ENCODE results near the gene ARRDC3. TPM values are rescaled to one million over a fixed set of nuclear protein-coding genes. Genes with fewer than 3 reads are reported as not detected.
A peak's percentile ranks its signal among the peaks of the same experiment; 100 is the strongest.

Gene ARRDC3, protein sequence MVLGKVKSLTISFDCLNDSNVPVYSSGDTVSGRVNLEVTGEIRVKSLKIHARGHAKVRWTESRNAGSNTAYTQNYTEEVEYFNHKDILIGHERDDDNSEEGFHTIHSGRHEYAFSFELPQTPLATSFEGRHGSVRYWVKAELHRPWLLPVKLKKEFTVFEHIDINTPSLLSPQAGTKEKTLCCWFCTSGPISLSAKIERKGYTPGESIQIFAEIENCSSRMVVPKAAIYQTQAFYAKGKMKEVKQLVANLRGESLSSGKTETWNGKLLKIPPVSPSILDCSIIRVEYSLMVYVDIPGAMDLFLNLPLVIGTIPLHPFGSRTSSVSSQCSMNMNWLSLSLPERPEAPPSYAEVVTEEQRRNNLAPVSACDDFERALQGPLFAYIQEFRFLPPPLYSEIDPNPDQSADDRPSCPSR
- 40.6 TPM for total RNA-seq (ENCODE audit: unreplicated experiment)
- long read RNA-seq, full-length matches to known transcripts, result 1 of 7 reads
- long read RNA-seq, partial matches to known transcripts, result 1 of 7 reads
- long read RNA-seq, other reads (novel, unspliced or antisense), result 5 of 7 reads

DNA sequence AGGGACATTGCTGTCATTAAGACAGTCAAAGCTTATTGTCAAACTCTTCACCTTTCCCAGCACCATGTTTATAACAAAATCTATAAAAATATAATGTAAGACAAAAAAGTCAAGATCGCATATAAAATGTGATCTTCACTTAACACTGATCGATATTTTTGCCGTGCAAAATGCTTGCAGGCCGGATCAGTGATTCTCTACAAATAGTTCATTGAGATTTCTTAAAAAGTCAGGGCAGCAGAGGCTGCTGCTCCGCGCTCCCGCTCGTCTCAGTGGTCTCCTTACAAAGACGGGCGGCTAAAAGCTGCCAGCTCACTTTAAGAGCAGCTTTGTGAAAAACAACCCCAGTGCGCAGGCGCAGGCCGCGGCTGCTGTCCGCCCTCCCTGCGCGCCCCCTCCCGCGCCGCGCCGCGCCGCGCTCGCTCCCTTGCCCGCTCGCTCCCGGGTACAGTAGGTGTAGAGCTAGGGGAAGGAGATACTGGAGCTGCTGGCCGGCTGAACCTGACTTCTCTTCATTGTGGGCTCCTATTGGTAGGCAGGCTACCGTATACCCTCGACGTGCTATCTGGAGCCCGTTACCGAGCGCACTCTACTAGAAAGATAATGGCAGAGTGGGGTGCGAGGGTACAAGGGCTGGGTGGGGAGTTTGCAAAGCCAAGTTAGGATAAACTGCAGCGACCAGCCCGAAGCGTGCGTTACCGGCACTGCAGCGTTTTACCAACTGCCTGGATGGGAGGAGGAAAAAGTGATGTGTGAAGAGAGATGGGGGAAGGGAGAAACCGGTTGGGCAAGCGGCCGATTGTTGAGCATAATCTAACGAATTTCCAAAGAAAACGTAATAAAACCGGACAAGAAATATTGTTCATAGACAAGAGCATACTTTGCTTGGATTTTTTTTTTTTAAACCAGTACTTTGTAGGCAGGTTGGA, at the start of gene ARRDC3:
TSS of gene ARRDC3 (minus strand) at position 291 of the 929 bp plus-strand sequence. CDS start at position 66, 225 bp downstream.
- Mint-ChIP-seq H3K4me1 (ENCODE audit: unreplicated experiment) (peaks cover 17% of the 10 kb centered on the region), H3K36me3 (ENCODE audit: low read depth, unreplicated experiment) (peaks cover 6% of the 10 kb centered on the region), H3K27ac (ENCODE audit: unreplicated experiment) (peak within 1 kb of the TSS; percentile 100), H3K27me3 (ENCODE audit: unreplicated experiment) (peaks cover 17% of the 10 kb centered on the region), H3K9me3 (ENCODE audit: unreplicated experiment) (no peaks in the 10 kb centered on the region), H3K4me3 (ENCODE audit: unreplicated experiment) (peak within 1 kb of the TSS; percentile 98)
- peak; percentile 97 for DNase-seq (ENCODE audit: low spot score)
- TF ChIP-seq, protein P1, sequence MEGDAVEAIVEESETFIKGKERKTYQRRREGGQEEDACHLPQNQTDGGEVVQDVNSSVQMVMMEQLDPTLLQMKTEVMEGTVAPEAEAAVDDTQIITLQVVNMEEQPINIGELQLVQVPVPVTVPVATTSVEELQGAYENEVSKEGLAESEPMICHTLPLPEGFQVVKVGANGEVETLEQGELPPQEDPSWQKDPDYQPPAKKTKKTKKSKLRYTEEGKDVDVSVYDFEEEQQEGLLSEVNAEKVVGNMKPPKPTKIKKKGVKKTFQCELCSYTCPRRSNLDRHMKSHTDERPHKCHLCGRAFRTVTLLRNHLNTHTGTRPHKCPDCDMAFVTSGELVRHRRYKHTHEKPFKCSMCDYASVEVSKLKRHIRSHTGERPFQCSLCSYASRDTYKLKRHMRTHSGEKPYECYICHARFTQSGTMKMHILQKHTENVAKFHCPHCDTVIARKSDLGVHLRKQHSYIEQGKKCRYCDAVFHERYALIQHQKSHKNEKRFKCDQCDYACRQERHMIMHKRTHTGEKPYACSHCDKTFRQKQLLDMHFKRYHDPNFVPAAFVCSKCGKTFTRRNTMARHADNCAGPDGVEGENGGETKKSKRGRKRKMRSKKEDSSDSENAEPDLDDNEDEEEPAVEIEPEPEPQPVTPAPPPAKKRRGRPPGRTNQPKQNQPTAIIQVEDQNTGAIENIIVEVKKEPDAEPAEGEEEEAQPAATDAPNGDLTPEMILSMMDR (IDR thresholded peaks at IDR 0.05; ENCODE audit: unreplicated experiment), result no peak

DNA sequence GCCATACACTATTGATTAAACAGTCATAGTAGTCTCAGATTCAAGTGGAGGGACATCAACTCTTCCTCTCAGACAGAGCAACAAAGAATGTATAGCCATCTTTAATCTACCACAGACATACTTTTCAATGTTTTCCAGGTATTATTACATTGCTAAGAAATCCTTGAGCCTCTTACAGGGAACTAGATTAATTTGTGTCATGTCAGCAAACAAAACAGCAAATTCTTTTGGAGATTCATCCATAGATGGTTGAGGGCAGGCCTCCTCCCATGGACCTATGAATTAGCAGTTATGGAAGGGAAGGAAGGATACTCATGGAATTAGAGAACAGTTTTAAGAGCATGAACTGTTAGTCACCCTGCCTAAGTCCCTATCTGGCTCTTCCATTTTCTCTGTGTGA, 47.8 kb upstream of the ARRDC3 start:
- TF ChIP-seq, protein P1 (IDR thresholded peaks at IDR 0.05; ENCODE audit: unreplicated experiment), result no peak
- no peak overlapping the region for H3K27ac Mint-ChIP-seq (ENCODE audit: unreplicated experiment)
- no peak for DNase-seq (ENCODE audit: low spot score)
- peaks cover 2% of the 10 kb centered on the region for H3K4me1 Mint-ChIP-seq (ENCODE audit: unreplicated experiment)
- H3K4me3 Mint-ChIP-seq (ENCODE audit: unreplicated experiment), result no peak overlapping the region
- H3K36me3 Mint-ChIP-seq (ENCODE audit: low read depth, unreplicated experiment), result no peaks in the 10 kb centered on the region
- H3K27me3 Mint-ChIP-seq (ENCODE audit: unreplicated experiment), result peaks cover 1% of the 10 kb centered on the region
- H3K9me3 Mint-ChIP-seq (ENCODE audit: unreplicated experiment), result no peaks in the 10 kb centered on the region

DNA sequence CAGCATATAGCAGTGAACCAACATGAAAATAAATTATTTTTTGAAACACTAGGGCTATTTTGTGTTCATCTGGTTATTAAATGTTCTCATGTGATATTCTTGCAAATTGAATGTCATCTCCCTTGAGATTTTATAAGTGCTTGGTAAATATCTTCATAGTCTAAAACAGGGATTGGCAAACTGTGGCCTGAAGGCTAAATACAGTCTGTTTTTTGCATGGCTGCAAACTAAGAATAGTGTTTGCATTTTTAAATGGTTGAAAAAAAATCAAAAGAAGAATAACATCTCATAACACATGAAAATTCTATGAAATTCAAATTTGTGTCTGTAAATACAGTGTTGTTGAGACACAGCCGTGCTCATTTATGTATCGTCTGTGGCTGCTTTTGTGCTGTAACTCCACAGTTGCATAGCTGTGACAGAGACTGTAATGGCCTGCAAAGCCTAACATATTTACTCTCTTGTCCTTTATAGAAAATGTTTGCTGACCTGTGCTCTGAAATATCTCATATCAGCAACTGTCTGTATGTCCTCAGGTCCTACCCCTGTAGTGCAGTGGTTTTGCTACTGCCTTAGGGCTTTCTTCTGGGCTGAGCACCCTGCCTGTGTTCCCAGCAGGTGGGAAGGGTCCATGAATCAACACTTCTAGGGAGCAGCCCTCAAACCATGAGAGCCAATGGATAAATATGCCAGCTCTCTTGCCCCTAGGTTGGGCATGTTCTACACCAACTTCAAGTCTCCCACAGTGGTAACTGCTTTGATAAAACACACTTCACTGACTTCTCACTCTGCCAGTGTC, 41.7 kb upstream of the ARRDC3 start:
- TF ChIP-seq, protein P1 (IDR thresholded peaks at IDR 0.05; ENCODE audit: unreplicated experiment), result no peak
- Mint-ChIP-seq H3K36me3 (ENCODE audit: low read depth, unreplicated experiment) (no peaks in the 10 kb centered on the region), H3K27ac (ENCODE audit: unreplicated experiment) (no peak overlapping the region), H3K9me3 (ENCODE audit: unreplicated experiment) (no peaks in the 10 kb centered on the region), H3K4me1 (ENCODE audit: unreplicated experiment) (peaks cover 11% of the 10 kb centered on the region), H3K27me3 (ENCODE audit: unreplicated experiment) (peaks cover 2% of the 10 kb centered on the region), H3K4me3 (ENCODE audit: unreplicated experiment) (no peak overlapping the region)
- DNase-seq (ENCODE audit: low spot score), result no peak

DNA sequence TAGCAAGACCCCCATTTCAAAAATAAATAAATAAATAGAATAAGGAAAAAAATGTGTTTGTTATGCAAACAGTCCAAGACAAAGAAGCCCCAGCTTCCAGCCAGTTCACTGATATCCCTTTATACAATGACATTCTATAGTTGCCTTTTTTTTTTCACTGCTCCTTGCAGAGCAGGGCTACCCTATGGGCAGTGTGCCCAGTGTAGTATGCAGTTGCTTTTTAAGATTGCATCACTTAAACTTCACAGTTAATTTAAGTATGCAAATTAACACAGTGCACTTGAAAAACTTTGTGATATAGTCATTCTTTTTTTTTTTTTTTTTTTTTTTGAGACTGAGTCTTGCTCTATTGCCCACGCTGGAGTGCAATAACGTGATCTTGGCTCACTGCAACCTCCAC, 40.8 kb upstream of the ARRDC3 start:
- H3K9me3 Mint-ChIP-seq (ENCODE audit: unreplicated experiment), result no peaks in the 10 kb centered on the region
- H3K27ac Mint-ChIP-seq (ENCODE audit: unreplicated experiment), result no peak overlapping the region
- peaks cover 2% of the 10 kb centered on the region for H3K27me3 Mint-ChIP-seq (ENCODE audit: unreplicated experiment)
- TF ChIP-seq, protein P1 (IDR thresholded peaks at IDR 0.05; ENCODE audit: unreplicated experiment), result no peak
- H3K4me1 Mint-ChIP-seq (ENCODE audit: unreplicated experiment), result peaks cover 11% of the 10 kb centered on the region
- no peak for DNase-seq (ENCODE audit: low spot score)
- no peaks in the 10 kb centered on the region for H3K36me3 Mint-ChIP-seq (ENCODE audit: low read depth, unreplicated experiment)
- H3K4me3 Mint-ChIP-seq (ENCODE audit: unreplicated experiment), result no peak overlapping the region

All from endothelial cell (in vitro differentiated cells).